Fibroblast of lung (primary cell): ENCODE results near the gene FCF1. TPM values are rescaled to one million over a fixed set of nuclear protein-coding genes. Genes with fewer than 3 reads are reported as not detected.

Source experiments
- DNase-seq, 2 donors: peaks; one replicate each; pipeline versions ENCODE4 v3.0.0 to v3.0.0-alpha.2; 2010; ENCODE audit warnings: low read depth in 2 of 2
- H2AFZ ChIP-seq: 2 replicates; pipeline ENCODE4 v1.5.1; 2012; ENCODE audit warnings: low read length, control low read depth, inconsistent platforms
- H3K27ac ChIP-seq: 2 replicates; pipeline ENCODE4 v1.5.1; 2011; ENCODE audit warnings: low read length, control low read depth; ENCODE audit not compliant: insufficient read depth
- H3K27me3 ChIP-seq: 2 replicates; pipeline ENCODE4 v1.5.1; 2011; ENCODE audit warnings: mild to moderate bottlenecking, low read length; ENCODE audit not compliant: control insufficient read depth, insufficient read depth
- H3K36me3 ChIP-seq: 2 replicates; pipeline ENCODE4 v1.5.1; 2011; ENCODE audit warnings: low read length; ENCODE audit not compliant: control insufficient read depth, insufficient read depth
- H3K4me1 ChIP-seq: 2 replicates; pipeline ENCODE4 v1.5.1; 2011; ENCODE audit warnings: low read length; ENCODE audit not compliant: control insufficient read depth, insufficient read depth; ENCODE audit errors: extremely low read depth
- H3K4me2 ChIP-seq: 2 replicates; pipeline ENCODE4 v1.5.1; 2011; ENCODE audit warnings: low read length, control low read depth; ENCODE audit not compliant: insufficient read depth; ENCODE audit errors: extremely low read depth
- H3K4me3 ChIP-seq, 4 experiments: fragments of 200-600 bp in 1 of 4; sonication (generic) in 1 of 4; replicated peaks in 1 of 4; 2 replicates each; pipeline ENCODE4 v1.5.1; 2011 to 2016; ENCODE audit warnings: low read length in 4 of 4, low read depth in 3 of 4, mild to moderate bottlenecking in 3 of 4, control low read depth in 2 of 4, inconsistent platforms in 1 of 4, mixed read lengths in 1 of 4; ENCODE audit not compliant: insufficient read depth in 1 of 4; ENCODE audit errors: control extremely low read depth in 1 of 4
- H3K79me2 ChIP-seq: 2 replicates; pipeline ENCODE4 v1.5.1; 2012; ENCODE audit warnings: mild to moderate bottlenecking, low read length, inconsistent platforms; ENCODE audit not compliant: control insufficient read depth, insufficient read depth
- H3K9ac ChIP-seq: 2 replicates; pipeline ENCODE4 v1.5.1; 2011; ENCODE audit warnings: mild to moderate bottlenecking, low read length, control low read depth; ENCODE audit not compliant: insufficient read depth
- H3K9me3 ChIP-seq: 2 replicates; pipeline ENCODE4 v1.5.1; 2012; ENCODE audit warnings: low read depth, low read length; ENCODE audit not compliant: control insufficient read depth, insufficient read depth
- H4K20me1 ChIP-seq: 2 replicates; pipeline ENCODE4 v1.5.1; 2011; ENCODE audit warnings: low read length; ENCODE audit not compliant: control insufficient read depth, insufficient read depth; ENCODE audit errors: extremely low read depth
- EZH2 ChIP-seq: IDR thresholded peaks from 2 replicates; pipeline ENCODE4 v1.5.1; 2012; ENCODE audit warnings: low read length, control low read depth, mild to moderate bottlenecking; ENCODE audit errors: missing control alignments
- polyA plus RNA-seq, 2 donors: library from polyadenylated mRNA; depleted of rRNA in 1 of 2; stranded (reverse) in 1 of 2; unstranded in 1 of 2; fragments of >200 nt; gene quantifications; 2 replicates each; pipeline ENCODE4 v1.2.1, GENCODE V29; 2011 to 2012; ENCODE audit warnings: missing spikeins in 1 of 2
- total RNA-seq: library from RNA; depleted of rRNA; stranded (reverse); fragments of >200 nt; gene quantifications from 2 replicates; pipeline ENCODE4 v1.2.1, GENCODE V29; 2014
- TF ChIP-seq, protein P1 (sequence below), 2 donors: IDR thresholded peaks in 1 of 2; conservative IDR thresholded peaks in 1 of 2; 1 replicate in 1 of 2; 2 replicates in 1 of 2; pipeline ENCODE4 v1.5.1; 2011 to 2012; ENCODE audit warnings: low read length in 2 of 2, control low read depth in 1 of 2, inconsistent platforms in 1 of 2, low read depth in 1 of 2, mild to moderate bottlenecking in 1 of 2

Gene FCF1
- total and polyA plus RNA-seq, 2 donors (not counting 1 experiment from before 2014, with no cell fraction given), result 29.2 to 67.2 TPM

DNA sequence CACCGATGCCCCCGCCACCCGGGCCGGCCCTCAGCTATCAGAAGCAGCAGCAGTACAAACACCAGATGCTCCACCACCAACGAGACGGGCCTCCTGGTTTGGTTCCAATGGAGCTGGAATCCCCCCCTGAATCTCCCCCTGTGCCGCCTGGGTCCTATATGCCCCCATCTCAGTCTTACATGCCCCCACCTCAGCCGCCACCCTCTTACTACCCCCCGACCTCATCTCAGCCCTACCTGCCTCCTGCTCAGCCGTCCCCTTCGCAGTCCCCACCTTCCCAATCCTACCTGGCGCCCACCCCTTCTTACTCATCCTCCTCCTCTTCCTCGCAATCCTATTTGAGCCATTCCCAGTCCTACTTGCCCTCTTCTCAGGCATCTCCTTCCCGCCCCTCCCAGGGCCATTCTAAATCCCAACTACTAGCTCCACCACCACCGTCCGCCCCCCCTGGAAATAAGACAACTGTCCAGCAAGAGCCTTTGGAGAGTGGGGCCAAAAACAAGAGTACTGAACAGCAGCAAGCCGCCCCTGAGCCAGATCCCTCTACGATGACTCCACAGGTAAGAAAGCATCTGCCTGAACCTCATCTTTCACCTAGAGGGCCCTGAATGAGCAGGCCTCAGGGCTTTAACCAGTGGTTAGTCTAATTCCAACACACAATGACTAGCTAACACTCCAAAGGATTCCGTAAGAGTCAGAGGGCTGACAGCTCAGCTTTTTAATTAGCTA lies 51.0 kb downstream of the FCF1 start:
- H3K27me3 ChIP-seq, result no peaks in the 10 kb centered on the region
- peaks cover 54% of the 10 kb centered on the region for H3K79me2 ChIP-seq
- peak overlapping the region; percentile 91 for H3K9ac ChIP-seq
- peaks cover 2% of the 10 kb centered on the region for H4K20me1 ChIP-seq
- H3K4me2 ChIP-seq, result peak overlapping the region; percentile 97
- peaks cover 2% of the 10 kb centered on the region for H3K4me1 ChIP-seq
- no peaks in the 10 kb centered on the region for H3K9me3 ChIP-seq
- peak overlapping the region; percentile 79 to 98 (median 86) for H3K4me3 ChIP-seq
- no peaks in the 10 kb centered on the region for H3K36me3 ChIP-seq
- no peak overlapping the region for H2AFZ ChIP-seq
- TF ChIP-seq EZH2, result no peak
- TF ChIP-seq, protein P1, sequence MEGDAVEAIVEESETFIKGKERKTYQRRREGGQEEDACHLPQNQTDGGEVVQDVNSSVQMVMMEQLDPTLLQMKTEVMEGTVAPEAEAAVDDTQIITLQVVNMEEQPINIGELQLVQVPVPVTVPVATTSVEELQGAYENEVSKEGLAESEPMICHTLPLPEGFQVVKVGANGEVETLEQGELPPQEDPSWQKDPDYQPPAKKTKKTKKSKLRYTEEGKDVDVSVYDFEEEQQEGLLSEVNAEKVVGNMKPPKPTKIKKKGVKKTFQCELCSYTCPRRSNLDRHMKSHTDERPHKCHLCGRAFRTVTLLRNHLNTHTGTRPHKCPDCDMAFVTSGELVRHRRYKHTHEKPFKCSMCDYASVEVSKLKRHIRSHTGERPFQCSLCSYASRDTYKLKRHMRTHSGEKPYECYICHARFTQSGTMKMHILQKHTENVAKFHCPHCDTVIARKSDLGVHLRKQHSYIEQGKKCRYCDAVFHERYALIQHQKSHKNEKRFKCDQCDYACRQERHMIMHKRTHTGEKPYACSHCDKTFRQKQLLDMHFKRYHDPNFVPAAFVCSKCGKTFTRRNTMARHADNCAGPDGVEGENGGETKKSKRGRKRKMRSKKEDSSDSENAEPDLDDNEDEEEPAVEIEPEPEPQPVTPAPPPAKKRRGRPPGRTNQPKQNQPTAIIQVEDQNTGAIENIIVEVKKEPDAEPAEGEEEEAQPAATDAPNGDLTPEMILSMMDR (conservative IDR thresholded peaks at IDR 0.05 in 1 of 2, IDR thresholded peaks at IDR 0.05 in 1 of 2; ENCODE audit: low read depth in 1 of 2, low read length in 2 of 2), result no peak
- peak overlapping the region; percentile 92 for H3K27ac ChIP-seq
- peak; percentile 10 to 30 for DNase-seq

DNA sequence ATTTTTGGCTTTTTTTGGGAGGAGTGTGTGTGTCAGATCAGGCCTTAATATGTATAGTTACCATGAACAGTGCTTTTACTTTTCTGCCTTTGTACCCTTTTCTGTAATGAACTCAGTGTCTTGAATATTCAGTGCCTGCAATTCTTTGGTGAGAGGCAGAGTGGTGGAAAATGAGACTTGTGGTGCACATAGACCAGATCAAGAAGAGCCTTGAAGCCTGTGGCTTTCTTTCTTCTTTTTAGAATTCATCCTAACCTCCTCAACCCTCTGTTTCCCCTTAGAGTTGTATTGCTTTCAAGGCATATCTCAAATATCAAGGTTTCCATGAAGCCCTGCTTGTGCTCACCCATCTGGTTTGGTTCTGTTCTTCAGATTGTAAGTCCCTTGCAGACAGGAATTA lies 52.8 kb downstream of the FCF1 start:
- H3K9ac ChIP-seq, result no peak overlapping the region
- DNase-seq, result no peak
- no peaks in the 10 kb centered on the region for H3K36me3 ChIP-seq
- peaks cover 61% of the 10 kb centered on the region for H3K79me2 ChIP-seq
- H3K27ac ChIP-seq, result no peak overlapping the region
- peak overlapping the region; percentile 97 for H3K4me2 ChIP-seq
- TF ChIP-seq, protein P1 (conservative IDR thresholded peaks at IDR 0.05 in 1 of 2, IDR thresholded peaks at IDR 0.05 in 1 of 2; ENCODE audit: low read depth in 1 of 2, low read length in 2 of 2), result no peak
- TF ChIP-seq EZH2, result no peak
- peaks cover 2% of the 10 kb centered on the region for H3K4me1 ChIP-seq
- H2AFZ ChIP-seq, result no peak overlapping the region
- H3K9me3 ChIP-seq, result no peaks in the 10 kb centered on the region
- peaks cover 2% of the 10 kb centered on the region for H4K20me1 ChIP-seq
- H3K27me3 ChIP-seq, result no peaks in the 10 kb centered on the region
- peak overlapping the region; percentile 79 to 98 (median 86) for H3K4me3 ChIP-seq

DNA sequence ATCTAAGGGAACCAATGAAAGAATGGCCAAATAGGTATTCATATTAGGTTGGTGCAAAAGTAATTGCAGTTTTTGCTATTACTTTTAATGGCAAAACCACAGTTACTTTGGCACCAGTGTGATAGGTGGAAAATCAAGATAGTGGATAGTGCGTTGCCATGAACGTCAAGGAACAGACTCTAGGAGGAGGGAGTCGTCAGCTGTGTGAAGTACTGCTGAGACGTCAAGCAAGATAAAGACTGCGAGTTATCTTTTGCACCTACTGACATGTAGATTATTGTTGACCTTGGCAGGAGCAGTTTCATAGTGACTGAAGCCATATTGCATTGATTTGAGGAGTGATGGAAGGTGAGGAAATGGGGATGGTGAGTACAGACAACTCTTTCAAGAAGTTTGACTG lies 58.5 kb downstream of the FCF1 start:
- H3K27ac ChIP-seq, result no peak overlapping the region
- H3K4me1 ChIP-seq, result no peaks in the 10 kb centered on the region
- no peaks in the 10 kb centered on the region for H4K20me1 ChIP-seq
- no peak overlapping the region for H3K4me3 ChIP-seq
- no peaks in the 10 kb centered on the region for H3K36me3 ChIP-seq
- no peaks in the 10 kb centered on the region for H3K27me3 ChIP-seq
- H2AFZ ChIP-seq, result no peak overlapping the region
- no peak for TF ChIP-seq EZH2
- TF ChIP-seq, protein P1 (conservative IDR thresholded peaks at IDR 0.05 in 1 of 2, IDR thresholded peaks at IDR 0.05 in 1 of 2; ENCODE audit: low read depth in 1 of 2, low read length in 2 of 2), result no peak
- peaks cover 66% of the 10 kb centered on the region for H3K79me2 ChIP-seq
- H3K4me2 ChIP-seq, result no peak overlapping the region
- no peaks in the 10 kb centered on the region for H3K9me3 ChIP-seq
- no peak for DNase-seq
- no peak overlapping the region for H3K9ac ChIP-seq
